Naive thymus-derived CD8-positive, alpha-beta T cell (primary cell): ENCODE measurements around the gene TP53I13. TPM values are rescaled to one million over a fixed set of nuclear protein-coding genes. Genes with fewer than 3 reads are reported as not detected.
A peak's percentile ranks its signal among the peaks of the same experiment; 100 is the strongest.

Source experiments
- ATAC-seq, 2 donors: fragments of 150-1000 bp; cut with Tn5 transposase in 1 of 2; sonication (Bioruptor Pico), chemical (Tn5 transposase) in 1 of 2; 1 replicate in 1 of 2; 2 replicates in 1 of 2; pipeline ENCODE4 v1.10.0; 2021; ENCODE audit warnings: mild to moderate bottlenecking in 2 of 2, moderate library complexity in 2 of 2
- POLR2A ChIA-PET: fragments of 350-600 bp; sonication (Branson Sonifier 250); formaldehyde crosslinking; loops from one replicate; lab custom pipeline; 2021; ENCODE audit warnings: antibody characterized with exemption; lab: Charles Lee
- DNase-seq, 10 donors: peaks; one replicate each; pipeline versions ENCODE4 v3.0.0 to v3.0.0-alpha.2; 2020 to 2022
- H3K27ac Mint-ChIP-seq, 10 donors: one replicate each; pipeline ENCODE4 v1.8.0; 2020 to 2022; ENCODE audit warnings: mild to moderate bottlenecking in 10 of 10, mixed read lengths in 10 of 10, moderate library complexity in 4 of 10, inconsistent platforms in 1 of 10
- H3K27me3 Mint-ChIP-seq, 5 donors: one replicate each; pipeline ENCODE4 v1.8.0; 2021 to 2022; ENCODE audit warnings: mixed read lengths in 5 of 5
- H3K36me3 Mint-ChIP-seq, 3 donors: one replicate each; pipeline ENCODE4 v1.8.0; 2020 to 2022; ENCODE audit warnings: mixed read lengths in 3 of 3, mild to moderate bottlenecking in 2 of 3, inconsistent platforms in 1 of 3
- H3K4me1 Mint-ChIP-seq, 4 donors: one replicate each; pipeline ENCODE4 v1.8.0; 2021 to 2022; ENCODE audit warnings: mixed read lengths in 4 of 4
- H3K4me3 Mint-ChIP-seq, 10 donors: one replicate each; pipeline ENCODE4 v1.8.0; 2020 to 2022; ENCODE audit warnings: mild to moderate bottlenecking in 10 of 10, mixed read lengths in 10 of 10, moderate library complexity in 6 of 10, inconsistent platforms in 1 of 10
- H3K9me3 Mint-ChIP-seq, 9 donors: one replicate each; pipeline ENCODE4 v1.8.0; 2020 to 2022; ENCODE audit warnings: mixed read lengths in 9 of 9, mild to moderate bottlenecking in 3 of 9, inconsistent platforms in 1 of 9, moderate library complexity in 1 of 9
- polyA plus RNA-seq, 3 donors: library from polyadenylated mRNA; unstranded; fragments of 300-500 nt; fragmentation: Illumina TruSeq; gene quantifications; one replicate each; pipeline ENCODE4 v1.2.3, GENCODE V29; 2021
- total RNA-seq, 8 experiments: library from RNA in 2 of 8; stranded (reverse) in 2 of 8; gene quantifications; one replicate each; pipeline ENCODE4 v1.2.3 and lab custom pipeline; 2021 to 2026

Gene TP53I13
- total and polyA plus RNA-seq, 5 experiments from 2014 or later: 22.7 to 89.5 (median 26.8) TPM

DNA sequence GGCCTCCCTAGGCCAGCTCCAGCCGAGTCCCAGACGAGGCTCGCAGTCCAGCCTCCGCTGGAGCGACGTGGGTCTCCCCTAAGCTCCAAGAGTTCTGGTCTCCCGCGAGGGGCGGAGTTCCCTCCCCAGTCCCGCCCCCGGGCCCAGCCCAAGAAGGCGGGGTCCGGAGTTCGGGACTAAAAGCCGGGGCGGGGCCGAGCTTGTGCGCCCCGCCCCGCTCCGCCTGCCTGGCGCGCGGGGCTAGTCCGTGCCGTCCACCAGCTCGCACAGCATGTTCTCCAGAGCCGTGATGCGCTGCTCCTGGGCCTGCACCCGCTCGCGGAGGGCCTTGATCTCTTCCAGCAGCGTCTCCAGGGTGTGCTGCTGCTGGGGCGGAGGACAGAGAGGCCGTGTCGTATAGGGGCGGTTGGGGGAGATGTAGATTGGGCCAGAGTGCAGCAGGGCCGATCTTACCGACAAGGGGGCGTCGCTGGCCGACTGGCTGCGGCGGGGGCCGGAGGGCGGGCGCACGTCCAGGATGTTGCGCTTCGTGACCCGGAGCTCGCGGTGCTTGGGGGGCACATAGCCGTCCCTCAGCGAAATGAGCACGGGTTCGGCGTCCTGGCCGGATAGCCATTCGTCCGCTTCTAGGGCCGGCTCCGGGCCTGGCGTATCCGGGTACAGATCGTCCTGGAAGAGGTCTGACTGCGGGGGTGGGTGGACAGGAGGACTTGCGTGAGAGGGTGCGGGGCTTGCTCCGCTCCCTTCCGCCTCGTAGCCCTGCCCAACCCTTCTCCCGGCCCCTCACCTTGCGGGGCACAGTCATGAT lies 47.2 kb downstream of the TP53I13 start:
- Mint-ChIP-seq H3K4me1 (peaks cover 14 to 42% (median 37%) of the 10 kb centered on the region in 4 donors), H3K36me3 (no peaks in the 10 kb centered on the region)

DNA sequence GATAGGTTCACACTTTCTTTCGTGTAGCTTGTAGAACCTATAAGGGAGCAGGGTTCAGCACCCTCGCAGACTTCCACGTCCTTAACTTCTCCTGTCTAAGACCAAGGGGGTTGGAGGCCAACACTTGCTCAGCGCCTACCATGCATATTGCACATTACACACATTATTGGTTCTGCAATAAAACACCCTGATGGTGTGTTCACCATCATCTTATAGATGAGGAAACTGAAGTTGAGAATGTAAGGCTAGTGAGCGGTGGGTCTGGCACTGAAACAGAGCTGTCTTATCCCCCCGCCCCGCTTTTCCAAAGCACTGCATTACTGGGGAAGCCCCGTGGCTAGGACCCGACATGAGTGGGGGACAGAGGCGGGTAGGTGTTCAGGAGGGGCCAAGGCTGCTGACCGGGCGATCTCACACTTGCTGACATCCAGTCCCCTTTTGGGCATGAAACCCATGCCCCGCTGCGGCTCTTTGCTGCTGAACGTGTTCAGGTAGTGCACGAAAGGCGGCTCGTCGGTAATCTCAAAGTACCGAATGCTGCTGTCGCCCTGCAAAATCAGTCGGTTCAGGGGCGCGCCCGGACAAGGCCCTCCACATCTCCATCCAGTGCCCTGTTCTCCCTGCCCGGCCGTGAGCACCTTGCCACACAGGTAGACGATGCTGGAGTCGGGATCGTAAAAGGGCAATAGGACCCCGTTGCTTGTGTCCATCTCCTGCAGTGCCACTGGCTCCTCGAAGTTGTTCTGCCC lies 48.0 kb downstream of the TP53I13 start:
- DNase-seq: peak in 1 of 10 donors; percentile 30

More for the DNA sequence above, 47.2 kb downstream of the TP53I13 start:
- DNase-seq: peak; percentile 70 to 89 (median 84)
- H3K27ac Mint-ChIP-seq: peak overlapping the region; percentile 48 to 96 (median 92)
- H3K27me3 Mint-ChIP-seq: no peaks in the 10 kb centered on the region
- POLR2A ChIA-PET: interaction anchor here (0.6 to 5.9 kb wide), 19 partner anchors 9 to 324 kb away, joined by 3 to 79 read pairs (median 4); partner anchors contain the start of genes ABHD15, ANKRD13B, GIT1 and SSH2
- H3K4me3 Mint-ChIP-seq: peak overlapping the region; percentile 81 to 95 (median 90)
- no peaks in the 10 kb centered on the region for H3K9me3 Mint-ChIP-seq
- peak; percentile 54 to 58 for ATAC-seq

DNA sequence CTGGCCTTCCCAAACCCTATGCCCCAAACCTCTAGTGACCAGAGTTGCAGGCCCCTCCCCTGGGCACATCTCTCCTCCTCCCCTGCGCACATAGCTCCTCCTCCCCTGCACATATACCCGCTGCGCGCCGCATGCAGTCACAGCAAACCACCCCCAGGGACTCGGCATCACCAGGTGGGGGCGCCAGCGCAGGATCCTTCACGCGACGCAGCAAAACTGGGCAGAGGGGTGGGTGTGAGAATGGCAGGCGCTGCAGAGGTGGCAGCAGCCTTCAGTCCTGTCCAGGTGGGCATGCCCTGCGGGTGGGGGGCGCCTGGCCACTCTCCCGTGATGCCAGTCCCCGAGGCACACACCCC lies 48.6 kb downstream of the TP53I13 start:
- Mint-ChIP-seq H3K9me3 (no peaks in the 10 kb centered on the region), H3K27ac (peak overlapping the region in 9 of 10 donors; percentile 8 to 86 (median 73)), H3K4me1 (peaks cover 17 to 50% (median 43%) of the 10 kb centered on the region in 4 donors), H3K27me3 (no peaks in the 10 kb centered on the region), H3K36me3 (no peaks in the 10 kb centered on the region), H3K4me3 (peak overlapping the region; percentile 81 to 95 (median 90))
- POLR2A ChIA-PET: interaction anchor here (0.7 to 5.9 kb wide), 19 partner anchors 8 to 889 kb away, joined by 3 to 79 read pairs (median 6); partner anchors contain the start of genes ABHD15, ANKRD13B, GIT1 and NEK8
- ATAC-seq (peak; percentile 59 to 71), DNase-seq (peak; percentile 77 to 92 (median 84))

More for the DNA sequence above, 48.0 kb downstream of the TP53I13 start:
- Mint-ChIP-seq H3K4me3 (peak overlapping the region; percentile 81 to 95 (median 90)), H3K27ac (peak overlapping the region in 6 of 10 donors; percentile 8 to 86 (median 52)), H3K4me1 (peaks cover 14 to 46% (median 39%) of the 10 kb centered on the region in 4 donors), H3K36me3 (no peaks in the 10 kb centered on the region), H3K9me3 (no peaks in the 10 kb centered on the region), H3K27me3 (no peaks in the 10 kb centered on the region)
- ATAC-seq: no peak
- POLR2A ChIA-PET: interaction anchor here (1.1 to 5.9 kb wide), 16 partner anchors 8 to 322 kb away, joined by 3 to 79 read pairs (median 8); partner anchors contain the start of genes ABHD15, ANKRD13B, GIT1 and NUFIP2

DNA sequence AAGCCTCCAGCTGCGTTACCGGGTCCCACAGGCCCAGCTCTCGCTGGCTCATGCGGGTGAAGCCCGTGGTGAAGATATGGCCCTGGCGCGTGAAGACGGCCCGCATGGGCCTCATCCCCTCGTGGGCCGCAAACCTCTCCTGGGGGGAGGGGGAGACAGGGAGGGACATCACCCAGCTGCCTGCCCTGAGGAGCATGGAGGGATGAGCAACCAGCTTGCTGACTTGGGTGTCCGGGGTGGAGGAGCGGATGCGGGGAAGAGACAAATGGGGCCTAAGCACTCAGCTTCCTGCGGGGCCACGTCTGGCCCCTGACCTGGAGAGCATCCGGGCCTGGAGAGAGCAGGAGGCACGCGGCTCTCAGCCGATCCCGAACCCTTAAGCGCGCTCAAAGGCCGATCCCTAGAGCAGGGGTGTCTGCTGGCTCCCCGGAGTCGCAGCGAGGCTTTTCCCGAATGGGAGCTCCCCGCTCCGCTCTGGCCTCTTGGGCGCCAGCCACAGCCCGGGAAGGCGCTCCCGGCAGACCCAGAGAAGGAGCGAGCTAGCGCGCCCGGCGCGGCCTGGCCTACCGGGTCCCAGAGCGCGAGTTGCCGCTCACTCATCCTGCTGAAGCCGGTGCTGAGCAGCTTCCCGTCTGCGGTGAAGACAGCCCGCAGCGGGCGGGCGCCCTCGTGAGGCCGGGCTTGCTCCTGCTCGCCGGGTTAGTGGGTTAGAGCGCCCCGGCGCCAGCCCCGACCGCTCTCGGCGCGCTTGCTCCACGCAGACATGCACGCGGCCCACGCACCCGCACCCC lies 49.2 kb downstream of the TP53I13 start:
- Mint-ChIP-seq H3K4me3 (peak overlapping the region; percentile 81 to 95 (median 90)), H3K9me3 (no peaks in the 10 kb centered on the region), H3K27ac (peak overlapping the region in 9 of 10 donors; percentile 35 to 86 (median 57)), H3K4me1 (peaks cover 18 to 52% (median 47%) of the 10 kb centered on the region in 4 donors), H3K27me3 (no peaks in the 10 kb centered on the region), H3K36me3 (no peaks in the 10 kb centered on the region)
- ATAC-seq: peak; percentile 41 to 55
- DNase-seq: peak; percentile 78 to 90 (median 84)
- POLR2A ChIA-PET: interaction anchor here (0.5 to 5.9 kb wide), 20 partner anchors 7 to 1696 kb away, joined by 3 to 79 read pairs (median 6); partner anchors contain the start of genes ABHD15, ANKRD13B, EVI2B and GIT1

DNA sequence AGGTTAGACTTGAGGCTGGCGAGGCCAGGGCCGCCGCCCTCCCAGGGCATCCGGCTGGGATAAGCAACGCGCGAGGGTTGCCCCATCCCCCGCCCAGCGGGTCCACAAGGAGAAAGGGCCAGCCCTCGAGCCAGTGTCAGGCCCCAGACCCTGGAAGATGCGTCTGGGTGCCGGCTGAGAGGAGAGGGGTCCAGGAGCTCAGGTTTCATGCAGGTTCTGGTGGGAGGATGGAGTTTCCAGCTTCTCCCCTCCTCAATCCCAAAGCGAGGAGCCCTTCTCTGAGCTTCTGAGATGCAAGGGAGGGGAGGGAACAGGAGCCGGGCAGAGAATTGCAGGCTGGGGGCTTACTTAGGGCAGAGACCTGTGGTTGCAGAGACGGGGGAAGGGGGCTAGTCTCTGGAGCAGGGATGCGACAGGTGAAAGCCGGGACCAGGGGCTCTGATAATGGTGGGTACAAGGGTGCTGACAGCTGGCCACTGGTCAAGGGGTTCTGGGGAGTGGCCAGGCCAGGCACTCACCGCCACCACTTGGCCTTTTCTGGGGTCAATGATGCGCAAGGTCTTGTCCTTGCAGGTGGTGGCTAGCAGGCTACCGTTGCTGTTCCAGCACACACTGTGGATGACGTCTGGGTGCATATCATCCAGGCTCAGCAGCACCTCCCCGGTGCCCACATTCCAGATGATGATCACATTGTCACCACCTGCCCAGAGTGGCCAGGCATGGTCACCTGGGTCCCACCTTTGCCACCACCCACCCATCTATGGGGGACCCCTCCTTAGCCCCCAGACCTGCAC lies 50.0 kb downstream of the TP53I13 start:
- Mint-ChIP-seq H3K27ac (peak overlapping the region in 1 of 10 donors; percentile 13), H3K4me3 (peak overlapping the region in 9 of 10 donors; percentile 12 to 88 (median 32)), H3K4me1 (peaks cover 23 to 59% (median 54%) of the 10 kb centered on the region in 4 donors), H3K9me3 (no peaks in the 10 kb centered on the region), H3K27me3 (no peaks in the 10 kb centered on the region), H3K36me3 (no peaks in the 10 kb centered on the region)
- no peak for DNase-seq
- ATAC-seq: no peak
- POLR2A ChIA-PET: interaction anchor here (0.5 to 5.9 kb wide), 10 partner anchors 10 to 1695 kb away, joined by 3 to 79 read pairs (median 20); partner anchors contain the start of genes ABHD15, ANKRD13B, EVI2B and GIT1

DNA sequence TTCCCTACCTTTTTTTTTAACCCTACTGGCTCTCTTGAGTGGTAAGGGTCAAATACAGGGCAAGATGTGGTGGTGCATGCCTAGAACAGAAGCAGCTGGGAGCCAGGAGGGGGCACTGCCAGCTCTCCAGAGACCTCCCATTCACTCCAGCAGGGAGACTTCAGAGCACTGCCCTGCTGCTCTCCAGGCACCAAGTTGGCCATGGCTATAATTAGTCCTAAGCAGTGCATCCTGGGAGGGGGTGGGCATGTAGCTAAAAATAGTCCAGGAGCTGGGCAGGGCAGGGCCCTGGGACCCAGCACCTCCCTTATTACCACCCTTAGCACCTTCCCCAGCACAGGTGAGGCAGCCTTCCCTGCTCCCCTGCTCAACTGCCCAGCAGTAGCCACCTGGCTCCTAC lies 50.8 kb downstream of the TP53I13 start:
- Mint-ChIP-seq H3K27ac (no peak overlapping the region), H3K9me3 (no peaks in the 10 kb centered on the region), H3K4me3 (no peak overlapping the region), H3K36me3 (no peaks in the 10 kb centered on the region), H3K4me1 (peaks cover 23 to 62% (median 58%) of the 10 kb centered on the region in 4 donors), H3K27me3 (no peaks in the 10 kb centered on the region)
- ATAC-seq (no peak), DNase-seq (no peak)
- POLR2A ChIA-PET: no interaction called here

DNA sequence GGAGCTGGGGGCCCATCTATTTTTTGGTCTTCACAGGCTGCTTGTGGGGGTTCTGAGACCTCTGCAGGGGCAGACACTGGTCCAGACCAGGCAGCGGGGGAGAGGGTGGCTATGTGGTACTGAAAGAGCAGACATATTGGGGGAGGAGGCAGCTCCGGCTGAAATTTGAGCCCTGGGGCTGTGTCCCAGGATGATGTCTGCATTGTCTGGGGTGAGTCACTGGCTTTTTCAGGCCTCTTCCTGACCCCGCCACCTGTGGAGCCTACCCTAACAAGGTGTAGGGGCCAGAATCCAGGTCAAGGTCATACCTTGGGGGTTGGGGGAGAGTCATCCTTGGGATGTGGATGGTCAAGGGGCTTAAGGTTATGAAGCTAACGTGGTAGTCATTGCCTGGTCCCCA lies 51.8 kb downstream of the TP53I13 start:
- Mint-ChIP-seq H3K4me1 (peaks cover 20 to 60% (median 58%) of the 10 kb centered on the region in 4 donors), H3K9me3 (no peaks in the 10 kb centered on the region), H3K27ac (no peak overlapping the region), H3K27me3 (no peaks in the 10 kb centered on the region), H3K4me3 (peak overlapping the region in 2 of 10 donors; percentile 14 to 21), H3K36me3 (no peaks in the 10 kb centered on the region)
- DNase-seq (no peak), ATAC-seq (no peak)
- POLR2A ChIA-PET: interaction anchor here (1.3 kb wide), 1 partner anchor 29 kb away, joined by 3 read pairs; no protein-coding TSS in a partner anchor

DNA sequence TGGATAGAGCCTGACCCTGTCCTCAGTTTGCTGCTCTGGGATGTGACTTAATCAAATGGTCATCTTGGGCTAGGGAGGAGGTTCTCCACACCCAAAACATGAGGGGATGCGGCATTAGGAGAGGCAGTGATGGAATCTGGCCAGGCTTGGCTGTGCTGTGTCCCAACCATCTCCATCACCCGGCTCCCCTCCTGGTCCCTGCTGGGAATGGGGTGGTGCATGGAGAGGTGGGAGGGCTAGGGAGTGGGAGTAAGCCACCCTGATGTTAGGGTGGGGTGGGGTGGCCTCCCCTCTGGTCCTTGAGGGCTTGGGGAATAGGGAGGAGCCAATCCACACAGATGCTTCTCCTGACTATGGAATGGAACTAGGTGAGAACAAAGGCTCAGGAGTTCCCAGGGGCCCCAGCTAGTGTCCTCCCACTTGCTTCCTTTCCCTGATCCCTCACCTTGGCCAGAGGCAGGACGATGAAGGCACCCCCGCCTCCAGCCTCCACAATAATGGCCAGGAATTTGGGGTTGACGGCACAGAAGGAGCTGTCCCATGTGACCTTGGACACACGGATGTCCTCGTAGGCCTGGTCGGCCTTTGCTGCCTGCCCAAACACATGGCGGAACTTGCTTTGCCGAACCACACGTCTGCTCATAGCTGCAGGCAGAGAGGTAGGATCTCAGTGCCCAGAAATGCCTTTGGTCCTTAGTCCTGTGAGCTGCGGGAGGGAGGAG lies 52.4 kb downstream of the TP53I13 start:
- Mint-ChIP-seq H3K27ac (peak overlapping the region in 2 of 10 donors; percentile 19 to 33), H3K4me3 (peak overlapping the region in 9 of 10 donors; percentile 31 to 80 (median 62))
- ATAC-seq: no peak

DNA sequence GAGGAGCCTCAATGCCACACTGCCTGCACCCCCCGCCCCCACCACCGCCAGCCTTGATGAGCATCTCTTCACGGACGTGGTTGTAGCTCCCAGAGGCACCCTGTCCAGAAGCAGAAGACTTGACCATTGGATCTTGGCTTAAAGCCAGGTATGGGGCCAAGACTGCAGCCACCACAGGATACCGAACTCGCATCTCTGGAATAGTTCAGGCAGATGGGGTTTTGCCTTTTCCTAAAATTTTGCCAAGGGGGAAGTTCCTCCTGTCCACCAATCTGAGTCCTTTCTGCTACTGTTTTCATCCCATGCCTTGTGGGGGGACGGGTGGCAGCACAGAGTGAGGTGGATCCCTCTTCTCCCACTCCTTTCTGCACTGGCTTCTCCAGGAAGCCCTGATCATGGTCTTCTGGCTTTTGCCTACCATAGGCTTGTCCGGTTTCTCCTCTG lies 53.3 kb downstream of the TP53I13 start:
- Mint-ChIP-seq H3K36me3 (peaks cover 0 to 9% (median 0%) of the 10 kb centered on the region in 3 donors), H3K9me3 (no peaks in the 10 kb centered on the region), H3K4me1 (peaks cover 19 to 51% (median 48%) of the 10 kb centered on the region in 4 donors), H3K27me3 (no peaks in the 10 kb centered on the region), H3K27ac (peak overlapping the region in 4 of 10 donors; percentile 7 to 40 (median 33)), H3K4me3 (peak overlapping the region; percentile 55 to 86 (median 76))
- ATAC-seq (no peak), DNase-seq (no peak)
- POLR2A ChIA-PET: interaction anchor here (1.1 kb wide), 1 partner anchor 54 kb away, joined by 5 read pairs; the partner anchor contains the start of gene ABHD15

More for the DNA sequence above, 52.4 kb downstream of the TP53I13 start:
- Mint-ChIP-seq H3K36me3 (peaks cover 0 to 2% (median 0%) of the 10 kb centered on the region in 3 donors), H3K4me1 (peaks cover 19 to 58% (median 56%) of the 10 kb centered on the region in 4 donors), H3K9me3 (no peaks in the 10 kb centered on the region), H3K27me3 (no peaks in the 10 kb centered on the region)
- POLR2A ChIA-PET: interaction anchor here (1.1 to 1.3 kb wide), 2 partner anchors 30 to 54 kb away, joined by 3 to 5 read pairs; partner anchors contain the start of gene ABHD15
- no peak for DNase-seq
